ENCODE measurements around the gene ITSN1. TPM values are rescaled to one million over a fixed set of nuclear protein-coding genes. Genes with fewer than 3 reads are reported as not detected.
"Not testable (repeated sequence)": the region's sequence is repeated elsewhere in the genome, so short reads cannot be mapped to it uniquely, and the experiment has no call there.

ITSN1 gene
- total RNA-seq, 1 experiment from 2014 or later: 30.6 TPM

DNA sequence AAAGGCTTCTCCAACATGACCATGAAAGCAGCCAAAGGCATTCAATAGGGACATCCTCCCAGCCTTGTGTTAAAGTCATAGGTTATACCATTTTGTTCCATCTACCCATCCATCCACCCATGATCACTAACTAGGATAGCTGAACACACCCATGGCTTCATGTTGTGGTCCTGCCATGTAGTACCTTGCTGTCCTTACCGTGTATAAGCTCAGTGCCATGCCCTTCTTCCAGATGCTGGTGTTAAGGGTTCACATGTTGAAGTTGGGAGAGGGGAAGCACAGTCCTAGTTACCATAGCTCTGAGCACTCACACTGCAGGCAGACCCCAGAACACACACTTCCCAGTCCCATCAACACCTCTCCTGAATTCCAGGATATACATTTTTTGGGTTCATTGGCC is 221.8 kb downstream of the ITSN1 start:
- CTCF ChIA-PET: no interaction called here
- H3K36me3 Mint-ChIP-seq (ENCODE audit: insufficient read depth, unreplicated experiment): no peaks in the 10 kb centered on the region
- TF ChIP-seq, protein P1, sequence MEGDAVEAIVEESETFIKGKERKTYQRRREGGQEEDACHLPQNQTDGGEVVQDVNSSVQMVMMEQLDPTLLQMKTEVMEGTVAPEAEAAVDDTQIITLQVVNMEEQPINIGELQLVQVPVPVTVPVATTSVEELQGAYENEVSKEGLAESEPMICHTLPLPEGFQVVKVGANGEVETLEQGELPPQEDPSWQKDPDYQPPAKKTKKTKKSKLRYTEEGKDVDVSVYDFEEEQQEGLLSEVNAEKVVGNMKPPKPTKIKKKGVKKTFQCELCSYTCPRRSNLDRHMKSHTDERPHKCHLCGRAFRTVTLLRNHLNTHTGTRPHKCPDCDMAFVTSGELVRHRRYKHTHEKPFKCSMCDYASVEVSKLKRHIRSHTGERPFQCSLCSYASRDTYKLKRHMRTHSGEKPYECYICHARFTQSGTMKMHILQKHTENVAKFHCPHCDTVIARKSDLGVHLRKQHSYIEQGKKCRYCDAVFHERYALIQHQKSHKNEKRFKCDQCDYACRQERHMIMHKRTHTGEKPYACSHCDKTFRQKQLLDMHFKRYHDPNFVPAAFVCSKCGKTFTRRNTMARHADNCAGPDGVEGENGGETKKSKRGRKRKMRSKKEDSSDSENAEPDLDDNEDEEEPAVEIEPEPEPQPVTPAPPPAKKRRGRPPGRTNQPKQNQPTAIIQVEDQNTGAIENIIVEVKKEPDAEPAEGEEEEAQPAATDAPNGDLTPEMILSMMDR (IDR thresholded peaks at IDR 0.05; ENCODE audit: unreplicated experiment): no peak
- no peaks in the 10 kb centered on the region for H3K4me1 Mint-ChIP-seq (ENCODE audit: low read depth, unreplicated experiment)
- H3K27me3 Mint-ChIP-seq (ENCODE audit: unreplicated experiment): peaks cover 32% of the 10 kb centered on the region
- no TSS peak for BruUV-seq (replicated peaks)
- H3K9me3 Mint-ChIP-seq (ENCODE audit: low read depth, unreplicated experiment): no peaks in the 10 kb centered on the region
- intact Hi-C loops (cut with micrococcal nuclease; ENCODE audit: unreplicated experiment): no loop called here
- DNase-seq: no peak
- no peak overlapping the region for H3K27ac Mint-ChIP-seq (ENCODE audit: unreplicated experiment)
- no peak overlapping the region for H3K4me3 Mint-ChIP-seq (ENCODE audit: low read depth, unreplicated experiment)

DNA sequence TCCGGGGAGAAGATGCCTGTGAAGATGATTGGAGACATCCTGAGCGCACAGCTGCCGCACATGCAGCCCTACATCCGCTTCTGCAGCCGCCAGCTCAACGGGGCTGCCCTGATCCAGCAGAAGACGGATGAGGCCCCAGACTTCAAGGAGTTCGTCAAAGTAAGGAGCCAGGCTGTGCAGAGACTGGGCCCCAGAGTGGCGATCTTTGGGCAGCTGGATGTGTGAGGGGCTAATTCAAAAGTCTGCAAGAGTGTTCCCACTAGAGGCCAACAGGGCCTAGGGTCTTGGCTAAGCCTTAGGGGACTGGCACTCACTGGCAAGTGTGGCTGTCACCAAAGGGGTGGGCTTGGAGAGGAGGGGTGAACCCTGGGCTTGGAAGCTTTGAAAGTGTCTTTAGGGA is 222.9 kb downstream of the ITSN1 start:
- no peak for DNase-seq
- no peak overlapping the region for H3K4me3 Mint-ChIP-seq (ENCODE audit: low read depth, unreplicated experiment)
- intact Hi-C loops (cut with micrococcal nuclease; ENCODE audit: unreplicated experiment): no loop called here
- H3K27me3 Mint-ChIP-seq (ENCODE audit: unreplicated experiment): peaks cover 32% of the 10 kb centered on the region
- no peak overlapping the region for H3K27ac Mint-ChIP-seq (ENCODE audit: unreplicated experiment)
- BruUV-seq (replicated peaks): no TSS peak
- TF ChIP-seq, protein P1 (IDR thresholded peaks at IDR 0.05; ENCODE audit: unreplicated experiment): no peak
- no peaks in the 10 kb centered on the region for H3K4me1 Mint-ChIP-seq (ENCODE audit: low read depth, unreplicated experiment)
- H3K36me3 Mint-ChIP-seq (ENCODE audit: insufficient read depth, unreplicated experiment): no peaks in the 10 kb centered on the region
- H3K9me3 Mint-ChIP-seq (ENCODE audit: low read depth, unreplicated experiment): no peaks in the 10 kb centered on the region
- CTCF ChIA-PET: no interaction called here

DNA sequence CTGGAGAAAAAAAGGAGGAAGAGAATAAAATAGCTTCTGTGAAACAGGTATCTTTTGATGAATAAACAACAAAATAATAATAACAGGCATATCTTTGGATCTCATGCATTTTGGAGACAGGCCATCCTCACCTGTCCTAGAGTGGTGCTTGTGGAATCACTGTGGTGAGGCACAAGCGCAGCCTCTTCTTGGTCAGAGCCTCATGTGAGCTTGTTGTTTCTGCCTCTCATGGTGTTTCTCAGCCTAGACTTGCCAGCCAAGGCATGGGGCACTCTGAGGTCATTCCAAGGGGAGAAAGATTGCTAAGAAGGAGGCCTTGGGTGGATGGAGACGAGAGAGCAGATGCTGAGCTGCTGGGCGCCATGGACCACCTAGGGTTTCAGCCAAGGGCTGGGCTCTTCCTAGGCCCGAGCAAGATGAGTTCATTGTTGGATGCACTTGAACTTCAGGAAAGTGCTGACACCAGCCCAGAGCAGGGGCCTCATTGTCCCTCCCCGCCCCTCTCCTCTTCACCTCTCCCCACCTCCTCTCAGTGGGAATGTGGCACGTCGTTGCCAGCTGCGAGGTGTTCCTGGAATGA is 223.8 kb downstream of the ITSN1 start:
- CTCF ChIA-PET: no interaction called here
- TF ChIP-seq, protein P1 (IDR thresholded peaks at IDR 0.05; ENCODE audit: unreplicated experiment): no peak
- Mint-ChIP-seq H3K9me3 (ENCODE audit: low read depth, unreplicated experiment) (no peaks in the 10 kb centered on the region), H3K27me3 (ENCODE audit: unreplicated experiment) (peaks cover 32% of the 10 kb centered on the region), H3K4me1 (ENCODE audit: low read depth, unreplicated experiment) (no peaks in the 10 kb centered on the region), H3K36me3 (ENCODE audit: insufficient read depth, unreplicated experiment) (no peaks in the 10 kb centered on the region), H3K27ac (ENCODE audit: unreplicated experiment) (no peak overlapping the region), H3K4me3 (ENCODE audit: low read depth, unreplicated experiment) (no peak overlapping the region)
- no peak for DNase-seq
- intact Hi-C loops (cut with micrococcal nuclease; ENCODE audit: unreplicated experiment): no loop called here
- BruUV-seq (replicated peaks): no TSS peak

DNA sequence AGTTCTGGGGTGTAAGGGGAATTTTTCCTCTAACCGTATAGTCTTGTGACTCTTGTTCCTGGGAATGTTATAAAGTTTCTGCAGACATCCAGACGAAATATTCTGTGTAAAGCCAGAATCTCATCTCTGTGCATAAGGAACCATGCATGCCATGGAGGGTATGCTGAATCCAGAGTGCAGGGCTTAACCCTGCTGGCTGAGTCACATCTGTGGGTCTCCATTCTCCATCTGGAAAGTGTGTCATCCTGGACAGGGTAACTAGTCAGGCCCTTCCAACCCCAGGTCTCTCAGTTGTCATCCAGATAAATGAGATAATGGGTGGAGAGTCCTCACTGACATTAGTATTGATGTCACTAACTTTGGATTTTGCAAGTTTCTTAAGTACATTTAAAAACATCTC is 224.5 kb downstream of the ITSN1 start:
- TF ChIP-seq, protein P1 (IDR thresholded peaks at IDR 0.05; ENCODE audit: unreplicated experiment): no peak
- H3K36me3 Mint-ChIP-seq (ENCODE audit: insufficient read depth, unreplicated experiment): no peaks in the 10 kb centered on the region
- H3K4me1 Mint-ChIP-seq (ENCODE audit: low read depth, unreplicated experiment): no peaks in the 10 kb centered on the region
- BruUV-seq (replicated peaks): no TSS peak
- no peaks in the 10 kb centered on the region for H3K9me3 Mint-ChIP-seq (ENCODE audit: low read depth, unreplicated experiment)
- CTCF ChIA-PET: no interaction called here
- intact Hi-C loops (cut with micrococcal nuclease; ENCODE audit: unreplicated experiment): no loop called here
- no peak for DNase-seq
- no peak overlapping the region for H3K4me3 Mint-ChIP-seq (ENCODE audit: low read depth, unreplicated experiment)
- no peak overlapping the region for H3K27ac Mint-ChIP-seq (ENCODE audit: unreplicated experiment)
- H3K27me3 Mint-ChIP-seq (ENCODE audit: unreplicated experiment): peaks cover 32% of the 10 kb centered on the region

DNA sequence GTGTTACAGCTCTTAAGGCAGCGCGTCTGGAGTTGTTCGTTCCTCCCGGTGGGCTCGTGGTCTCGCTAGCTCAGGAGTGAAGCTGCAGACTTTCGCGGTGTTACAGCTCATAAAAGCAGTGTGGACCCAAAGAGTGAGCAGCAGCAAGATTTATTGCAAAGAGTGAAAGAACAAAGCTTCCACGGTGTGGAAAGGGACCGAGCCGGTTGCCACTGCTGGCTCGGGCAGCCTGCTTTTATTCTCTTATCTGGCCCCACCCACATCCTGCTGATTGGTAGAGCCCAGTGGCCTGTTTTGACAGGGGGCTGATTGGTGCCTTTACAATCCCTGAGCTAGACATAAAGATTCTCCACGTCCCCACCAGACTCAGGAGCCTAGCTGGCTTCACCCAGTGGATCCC is 225.6 kb downstream of the ITSN1 start:
- DNase-seq; H3K36me3 Mint-ChIP-seq (ENCODE audit: insufficient read depth, unreplicated experiment); intact Hi-C loops (cut with micrococcal nuclease; ENCODE audit: unreplicated experiment); H3K27ac Mint-ChIP-seq (ENCODE audit: unreplicated experiment); H3K9me3 Mint-ChIP-seq (ENCODE audit: low read depth, unreplicated experiment); H3K4me3 Mint-ChIP-seq (ENCODE audit: low read depth, unreplicated experiment); BruUV-seq (replicated peaks); CTCF ChIA-PET; H3K4me1 Mint-ChIP-seq (ENCODE audit: low read depth, unreplicated experiment): not testable (repeated sequence)
- H3K27me3 Mint-ChIP-seq (ENCODE audit: unreplicated experiment): peaks cover 32% of the 10 kb centered on the region
